Testis (tissue), 2 donors: ENCODE data around the gene PRRT2.

Experiments
- CTCF ChIP-seq, 3 experiments: fragments of 450-650 bp in 2 of 3; fragments of 200-600 bp in 1 of 3; sonication (generic) in 1 of 3; IDR thresholded peaks; one replicate each; pipeline ENCODE4 v1.5.1; 2016 to 2019; ENCODE audit warnings: antibody characterized with exemption in 3 of 3, mild to moderate bottlenecking in 2 of 3, moderate library complexity in 1 of 3
- POLR2A ChIP-seq: fragments of 450-650 bp; IDR thresholded peaks from one replicate; pipeline ENCODE4 v1.6.1; 2017; ENCODE audit warnings: antibody characterized with exemption, mild to moderate bottlenecking, moderate library complexity

GRCh38 chr16:29802416-29802935 is 9.5 kb upstream of the PRRT2 start:
- TF ChIP-seq CTCF (IDR thresholded peaks at IDR 0.05): no peak
- TF ChIP-seq POLR2A: no peak
